ENCODE measurements around the gene BCL2. TPM values are rescaled to one million over a fixed set of nuclear protein-coding genes. Genes with fewer than 3 reads are reported as not detected.

Gene BCL2
- total and polyA plus RNA-seq, 2 donors from 2014 or later, result 6.0 to 39.2 TPM

GRCh38 chr18:63322908-63323634 is 3.5 kb upstream of the BCL2 start:
- peak overlapping the region in 1 of 2 donors; percentile 35 for H3K27ac ChIP-seq (ENCODE audit: low read depth in 2 of 2, low read length in 2 of 2)
- H3K36me3 ChIP-seq (ENCODE audit: control insufficient read depth in 2 of 3, insufficient read depth in 3 of 3, low read length in 3 of 3), result no peaks in the 10 kb centered on the region
- intact Hi-C loops (cut with DNase I), result loop anchor here (10.0 kb wide), 1 partner anchor 308 kb away; no protein-coding TSS in a partner anchor
- no peak overlapping the region for H3K4me3 ChIP-seq (ENCODE audit: low read length in 3 of 3)
- H3K27me3 ChIP-seq (ENCODE audit: control insufficient read depth, insufficient read depth, low read length), result no peaks in the 10 kb centered on the region
- peak; percentile 82 for TF ChIP-seq CTCF (IDR thresholded peaks at IDR 0.05; ENCODE audit: borderline replicate concordance, extremely low read depth, insufficient read depth)
- H3K9me3 ChIP-seq (ENCODE audit: control insufficient read depth in 2 of 3, insufficient read depth in 1 of 3, low read length in 3 of 3), result no peaks in the 10 kb centered on the region
- H3K4me1 ChIP-seq (ENCODE audit: control insufficient read depth in 2 of 3, insufficient read depth in 2 of 3, low read depth in 1 of 3, low read length in 3 of 3), result peaks cover 0 to 8% (median 8%) of the 10 kb centered on the region in 3 donors
- peak; percentile 88 for FAIRE-seq
- DNase-seq, result peak in 4 of 5 donors; percentile 71 to 91 (median 77)
- no peak overlapping the region for H3K9ac ChIP-seq (ENCODE audit: low read length in 3 of 3)

- peak overlapping the region in 1 of 2 donors; percentile 35 for H3K27ac ChIP-seq (ENCODE audit: low read depth in 2 of 2, low read length in 2 of 2)
- no peak for TF ChIP-seq CTCF (IDR thresholded peaks at IDR 0.05; ENCODE audit: borderline replicate concordance, extremely low read depth, insufficient read depth)
- no peak for FAIRE-seq
These were observed 2.6 kb upstream of the BCL2 start for GRCh38 chr18:63322206-63322605.

GRCh38 chr18:63321291-63321690 is 1.7 kb upstream of the BCL2 start:
- no peak for TF ChIP-seq CTCF (IDR thresholded peaks at IDR 0.05; ENCODE audit: borderline replicate concordance, extremely low read depth, insufficient read depth)
- Histone ChIP-seq H3K27ac (ENCODE audit: low read depth in 2 of 2, low read length in 2 of 2) (peak overlapping the region; percentile 29 to 68), H3K36me3 (ENCODE audit: control insufficient read depth in 2 of 3, insufficient read depth in 3 of 3, low read length in 3 of 3) (no peaks in the 10 kb centered on the region), H3K9me3 (ENCODE audit: control insufficient read depth in 2 of 3, insufficient read depth in 1 of 3, low read length in 3 of 3) (no peaks in the 10 kb centered on the region), H3K9ac (ENCODE audit: low read length in 3 of 3) (peak overlapping the region in 2 of 3 donors; percentile 68 to 70), H3K27me3 (ENCODE audit: control insufficient read depth, insufficient read depth, low read length) (no peaks in the 10 kb centered on the region), H3K4me3 (ENCODE audit: low read length in 3 of 3) (peak overlapping the region in 2 of 3 donors; percentile 61 to 81), H3K4me1 (ENCODE audit: control insufficient read depth in 2 of 3, insufficient read depth in 2 of 3, low read depth in 1 of 3, low read length in 3 of 3) (peaks cover 0 to 8% (median 8%) of the 10 kb centered on the region in 3 donors)
- no peak for FAIRE-seq
- DNase-seq, result no peak
- intact Hi-C loops (cut with DNase I), result loop anchor here (10.0 kb wide), 1 partner anchor 306 kb away; no protein-coding TSS in a partner anchor

More at GRCh38 chr18:63322206-63322605, 2.6 kb upstream of the BCL2 start:
- Histone ChIP-seq H3K9ac (ENCODE audit: low read length in 3 of 3) (no peak overlapping the region), H3K27me3 (ENCODE audit: control insufficient read depth, insufficient read depth, low read length) (no peaks in the 10 kb centered on the region), H3K4me3 (ENCODE audit: low read length in 3 of 3) (no peak overlapping the region), H3K4me1 (ENCODE audit: control insufficient read depth in 2 of 3, insufficient read depth in 2 of 3, low read depth in 1 of 3, low read length in 3 of 3) (peaks cover 0 to 8% (median 8%) of the 10 kb centered on the region in 3 donors), H3K9me3 (ENCODE audit: control insufficient read depth in 2 of 3, insufficient read depth in 1 of 3, low read length in 3 of 3) (no peaks in the 10 kb centered on the region), H3K36me3 (ENCODE audit: control insufficient read depth in 2 of 3, insufficient read depth in 3 of 3, low read length in 3 of 3) (no peaks in the 10 kb centered on the region)
- intact Hi-C loops (cut with DNase I), result loop anchor here (10.0 kb wide), 1 partner anchor 307 kb away; no protein-coding TSS in a partner anchor
- no peak for DNase-seq
